OCI-LY1 (cell line): Measurements from ENCODE around the gene HCK.
"Not testable (repeated sequence)": the region's sequence is repeated elsewhere in the genome, so short reads cannot be mapped to it uniquely, and the experiment has no call there.

Experiments used
- H2AFZ ChIP-seq: fragments of 200-600 bp; sonication (generic), shearing (Covaris generic); 2 replicates; pipeline ENCODE4 v1.6.0; 2014; ENCODE audit warnings: antibody characterized with exemption, mild to moderate bottlenecking, low read length
- H3F3A ChIP-seq: fragments of 200-600 bp; sonication (generic), shearing (Covaris generic); 2 replicates; pipeline ENCODE4 v1.6.0; 2014; ENCODE audit warnings: mild to moderate bottlenecking, antibody characterized with exemption, low read length, moderate library complexity; ENCODE audit not compliant: insufficient read depth
- H3K27ac ChIP-seq: fragments of 200-600 bp; sonication (generic); 2 replicates; pipeline ENCODE4 v1.5.1; 2014; ENCODE audit warnings: low read length, mixed run types, mild to moderate bottlenecking, low read depth; ENCODE audit not compliant: poor library complexity, severe bottlenecking
- H3K27me3 ChIP-seq: fragments of 200-600 bp; sonication (generic); 2 replicates; pipeline ENCODE4 v1.6.0; 2014; ENCODE audit warnings: antibody characterized with exemption, mild to moderate bottlenecking, low read length, moderate library complexity; ENCODE audit not compliant: insufficient read depth
- H3K36me3 ChIP-seq: fragments of 200-600 bp; sonication (generic); 2 replicates; pipeline ENCODE4 v1.6.1; 2014; ENCODE audit warnings: mild to moderate bottlenecking, antibody characterized with exemption, low read length, moderate library complexity, mixed read lengths; ENCODE audit not compliant: insufficient read depth
- H3K4me1 ChIP-seq: fragments of 200-600 bp; sonication (generic); 2 replicates; pipeline ENCODE4 v1.5.1; 2014; ENCODE audit warnings: mild to moderate bottlenecking, low read length, moderate library complexity; ENCODE audit not compliant: insufficient read depth, severe bottlenecking
- H3K4me2 ChIP-seq: fragments of 200-600 bp; sonication (generic), shearing (Covaris generic); 2 replicates; pipeline ENCODE4 v1.6.1; 2014; ENCODE audit warnings: low read length
- H3K4me3 ChIP-seq: fragments of 200-600 bp; sonication (generic); 2 replicates; pipeline ENCODE4 v1.5.1; 2014; ENCODE audit warnings: low read length, low read depth, mild to moderate bottlenecking, mixed read lengths; ENCODE audit not compliant: poor library complexity, severe bottlenecking
- H3K79me2 ChIP-seq: fragments of 200-600 bp; shearing (Covaris generic); 2 replicates; pipeline ENCODE4 v1.6.1; 2016; ENCODE audit warnings: mixed run types, low read length, mixed read lengths; ENCODE audit not compliant: insufficient read depth
- H3K9ac ChIP-seq: fragments of 200-600 bp; sonication (generic), shearing (Covaris generic); 2 replicates; pipeline ENCODE4 v1.6.1; 2014; ENCODE audit warnings: mild to moderate bottlenecking, low read length, mixed read lengths
- H3K9me2 ChIP-seq: fragments of 200-600 bp; sonication (generic), shearing (Covaris generic); 2 replicates; pipeline ENCODE4 v1.6.1; 2014; ENCODE audit warnings: low read depth, mild to moderate bottlenecking, low read length, mixed read lengths
- H3K9me3 ChIP-seq: fragments of 200-600 bp; shearing (Covaris generic); 2 replicates; pipeline ENCODE4 v1.6.1; 2014; ENCODE audit warnings: low read length, mixed read lengths
- H4K20me1 ChIP-seq: fragments of 200-600 bp; sonication (generic), shearing (Covaris generic); 2 replicates; pipeline ENCODE4 v1.6.0; 2016; ENCODE audit warnings: mild to moderate bottlenecking, low read length; ENCODE audit not compliant: insufficient read depth
- EZH2 ChIP-seq: fragments of 200-600 bp; sonication (generic), shearing (Covaris generic); IDR thresholded peaks from 2 replicates; pipeline ENCODE4 v1.8.0; 2017; ENCODE audit warnings: borderline replicate concordance, mixed run types, mild to moderate bottlenecking, antibody characterized with exemption, low read length, moderate library complexity, mixed read lengths
- TF ChIP-seq, protein P1 (sequence below): fragments of 200-600 bp; sonication (generic), shearing (Covaris generic); IDR thresholded peaks from 2 replicates; pipeline ENCODE4 v1.5.1; 2017; ENCODE audit warnings: mild to moderate bottlenecking, antibody characterized with exemption, low read length, moderate library complexity, mixed read lengths

HCK gene

DNA sequence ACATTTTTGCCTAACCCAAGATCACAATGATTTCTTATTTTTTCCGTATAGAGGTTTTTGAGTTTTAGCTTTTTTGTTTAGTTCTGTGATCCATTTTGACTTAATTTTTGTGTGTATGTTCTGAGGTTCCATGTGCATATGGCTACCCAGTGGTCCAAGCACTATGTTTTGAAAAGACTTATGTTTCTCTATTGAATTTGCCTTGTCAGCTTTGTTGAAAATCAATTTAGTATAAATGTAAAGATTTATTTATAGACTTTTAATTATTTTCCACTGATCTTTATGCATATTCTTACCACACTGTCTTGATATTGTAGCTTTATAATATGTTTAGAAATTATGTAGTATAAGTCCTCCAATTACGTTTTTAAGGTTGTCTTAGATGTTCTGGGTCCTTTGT, 67.7 kb downstream of the HCK start:
- H4K20me1 ChIP-seq = no peaks in the 10 kb centered on the region
- H3K79me2 ChIP-seq = peaks cover 59% of the 10 kb centered on the region
- H3K4me2 ChIP-seq = no peak overlapping the region
- H3K9me3 ChIP-seq = 0 out of 2 replicates have a peak, but pooled peaks cover 4% of the 10 kb centered on the region
- no peak overlapping the region for H2AFZ ChIP-seq
- H3K9me2 ChIP-seq = no peaks in the 10 kb centered on the region
- peaks cover 1% of the 10 kb centered on the region for H3K4me1 ChIP-seq
- TF ChIP-seq EZH2 = no peak
- TF ChIP-seq, protein P1, sequence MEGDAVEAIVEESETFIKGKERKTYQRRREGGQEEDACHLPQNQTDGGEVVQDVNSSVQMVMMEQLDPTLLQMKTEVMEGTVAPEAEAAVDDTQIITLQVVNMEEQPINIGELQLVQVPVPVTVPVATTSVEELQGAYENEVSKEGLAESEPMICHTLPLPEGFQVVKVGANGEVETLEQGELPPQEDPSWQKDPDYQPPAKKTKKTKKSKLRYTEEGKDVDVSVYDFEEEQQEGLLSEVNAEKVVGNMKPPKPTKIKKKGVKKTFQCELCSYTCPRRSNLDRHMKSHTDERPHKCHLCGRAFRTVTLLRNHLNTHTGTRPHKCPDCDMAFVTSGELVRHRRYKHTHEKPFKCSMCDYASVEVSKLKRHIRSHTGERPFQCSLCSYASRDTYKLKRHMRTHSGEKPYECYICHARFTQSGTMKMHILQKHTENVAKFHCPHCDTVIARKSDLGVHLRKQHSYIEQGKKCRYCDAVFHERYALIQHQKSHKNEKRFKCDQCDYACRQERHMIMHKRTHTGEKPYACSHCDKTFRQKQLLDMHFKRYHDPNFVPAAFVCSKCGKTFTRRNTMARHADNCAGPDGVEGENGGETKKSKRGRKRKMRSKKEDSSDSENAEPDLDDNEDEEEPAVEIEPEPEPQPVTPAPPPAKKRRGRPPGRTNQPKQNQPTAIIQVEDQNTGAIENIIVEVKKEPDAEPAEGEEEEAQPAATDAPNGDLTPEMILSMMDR = no peak
- peaks cover 3% of the 10 kb centered on the region; the same call in 1 of the 2 replicates for H3F3A ChIP-seq
- no peak overlapping the region for H3K9ac ChIP-seq
- no peak overlapping the region for H3K27ac ChIP-seq
- H3K27me3 ChIP-seq = no peaks in the 10 kb centered on the region
- peaks cover 11% of the 10 kb centered on the region; the same call in 1 of the 2 replicates for H3K36me3 ChIP-seq
- H3K4me3 ChIP-seq = no peak overlapping the region

DNA sequence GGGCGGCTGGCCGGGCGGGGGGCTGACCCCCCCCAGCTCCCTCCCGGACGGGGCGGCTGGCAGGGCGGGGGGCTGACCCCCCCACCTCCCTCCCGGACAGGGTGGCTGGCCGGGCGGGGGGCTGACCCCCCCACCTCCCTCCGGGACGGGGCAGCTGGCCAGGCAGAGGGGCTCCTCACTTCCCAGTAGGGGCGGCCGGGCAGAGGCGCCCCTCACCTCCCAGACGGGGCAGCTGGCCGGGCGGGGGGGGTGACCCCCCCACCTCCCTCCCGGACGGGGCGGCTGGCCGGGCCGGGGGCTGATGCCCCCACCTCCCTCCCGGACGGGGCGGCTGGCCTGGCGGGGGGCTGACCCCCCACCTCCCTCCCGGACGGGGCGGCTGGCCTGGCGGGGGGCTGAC, 69.9 kb downstream of the HCK start:
- H3K9me2 ChIP-seq, H3K9ac ChIP-seq, H3K4me3 ChIP-seq, H4K20me1 ChIP-seq, H3F3A ChIP-seq, H3K4me2 ChIP-seq, H3K27ac ChIP-seq, H3K27me3 ChIP-seq, H2AFZ ChIP-seq, H3K9me3 ChIP-seq: not testable (repeated sequence)
- Histone ChIP-seq H3K79me2 (peaks cover 45% of the 10 kb centered on the region), H3K36me3 (peaks cover 11% of the 10 kb centered on the region; the same call in 1 of the 2 replicates), H3K4me1 (peaks cover 15% of the 10 kb centered on the region)

DNA sequence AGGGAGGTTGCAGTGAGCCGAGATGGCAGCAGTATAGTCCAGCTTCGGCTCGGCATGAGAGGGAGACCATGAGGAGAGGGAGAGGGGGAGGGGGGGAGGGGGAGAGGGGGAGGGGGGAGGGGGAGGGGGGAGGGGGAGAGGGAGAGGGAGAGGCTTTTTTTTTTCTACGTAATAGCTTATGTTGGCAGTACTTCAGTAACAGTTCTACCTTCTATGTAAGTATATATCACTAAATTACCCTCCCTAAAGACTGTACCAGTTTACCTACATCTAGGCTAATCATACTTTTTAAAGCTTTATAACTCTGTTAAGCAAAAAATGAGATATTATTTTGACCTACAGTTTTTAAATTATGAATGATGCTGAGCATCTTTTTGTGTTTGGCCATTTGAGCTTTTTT, 71.0 kb downstream of the HCK start:
- TF ChIP-seq, protein P1 = no peak
- TF ChIP-seq EZH2 = no peak
- peaks cover 35% of the 10 kb centered on the region for H3K79me2 ChIP-seq
- H3K9ac ChIP-seq = no peak overlapping the region
- H3K4me2 ChIP-seq = no peak overlapping the region
- peaks cover 15% of the 10 kb centered on the region for H3K4me1 ChIP-seq
- no peak overlapping the region for H2AFZ ChIP-seq
- no peaks in the 10 kb centered on the region for H3K27me3 ChIP-seq
- no peaks in the 10 kb centered on the region for H4K20me1 ChIP-seq
- H3K4me3 ChIP-seq = no peak overlapping the region
- 0 out of 2 replicates have a peak, but pooled peaks cover 4% of the 10 kb centered on the region for H3K9me3 ChIP-seq
- H3K27ac ChIP-seq = no peak overlapping the region
- peaks cover 11% of the 10 kb centered on the region; the same call in 1 of the 2 replicates for H3K36me3 ChIP-seq
- H3K9me2 ChIP-seq = no peaks in the 10 kb centered on the region
- H3F3A ChIP-seq = peaks cover 3% of the 10 kb centered on the region; the same call in 1 of the 2 replicates

DNA sequence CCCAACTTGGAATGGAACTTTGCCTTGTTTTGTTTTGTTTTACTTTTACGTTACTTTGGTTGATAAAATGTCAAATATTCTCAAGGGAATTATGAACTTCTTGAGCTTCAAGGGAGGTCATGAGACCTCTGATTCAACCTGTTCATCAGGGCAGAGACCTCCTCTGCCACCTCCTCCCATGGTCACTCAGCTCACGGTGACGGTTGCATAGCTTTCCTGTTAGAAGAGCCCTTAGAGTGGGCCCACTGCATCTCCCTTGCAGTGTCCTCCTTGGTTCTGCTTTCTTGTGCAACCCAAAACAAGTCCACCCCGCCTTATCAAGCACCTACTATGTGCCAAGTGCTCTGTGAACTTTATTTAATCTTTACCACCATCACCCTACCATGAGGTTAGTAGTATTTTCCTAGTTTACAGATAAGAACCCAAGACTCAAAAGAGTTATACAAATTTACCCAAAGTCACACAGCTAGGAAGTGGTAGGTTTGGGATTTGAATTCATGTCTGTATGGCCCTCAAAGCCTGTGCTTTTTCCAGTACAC, 72.9 kb downstream of the HCK start:
- Histone ChIP-seq H3K9me3 (no peaks in the 10 kb centered on the region), H3K79me2 (peaks cover 25% of the 10 kb centered on the region), H4K20me1 (no peaks in the 10 kb centered on the region), H3K4me2 (peak overlapping the region; percentile 15; the same call in 1 of the 2 replicates), H3K27ac (peak overlapping the region; percentile 55), H3K4me1 (peaks cover 15% of the 10 kb centered on the region), H3F3A (peaks cover 3% of the 10 kb centered on the region; the same call in 1 of the 2 replicates), H3K36me3 (peaks cover 5% of the 10 kb centered on the region; the same call in 1 of the 2 replicates), H3K27me3 (no peaks in the 10 kb centered on the region), H3K9me2 (no peaks in the 10 kb centered on the region), H3K9ac (no peak overlapping the region), H3K4me3 (no peak overlapping the region), H2AFZ (no peak overlapping the region)
- TF ChIP-seq EZH2 = no peak
- TF ChIP-seq, protein P1 = no peak
